ENCODE data around the gene GIT2.

- TF ChIP-seq TAF1 (IDR thresholded peaks at IDR 0.05; ENCODE audit: borderline replicate concordance, low read depth, low read length) = no peak
- TF ChIP-seq POLR2A (IDR thresholded peaks at IDR 0.05; ENCODE audit: low read depth, low read length) = no peak
- no peak for TF ChIP-seq POLR2AphosphoS5 (IDR thresholded peaks at IDR 0.05; ENCODE audit: low read depth, low read length)
Observed at GRCh38 chr12:109946505-109946904, 49.7 kb downstream of the GIT2 start.
